ENCODE measurements around the gene WRNIP1. TPM values are rescaled to one million over a fixed set of nuclear protein-coding genes. Genes with fewer than 3 reads are reported as not detected.

Gene WRNIP1
- total RNA-seq, 1 donor from 2014 or later = 58.4 TPM

DNA sequence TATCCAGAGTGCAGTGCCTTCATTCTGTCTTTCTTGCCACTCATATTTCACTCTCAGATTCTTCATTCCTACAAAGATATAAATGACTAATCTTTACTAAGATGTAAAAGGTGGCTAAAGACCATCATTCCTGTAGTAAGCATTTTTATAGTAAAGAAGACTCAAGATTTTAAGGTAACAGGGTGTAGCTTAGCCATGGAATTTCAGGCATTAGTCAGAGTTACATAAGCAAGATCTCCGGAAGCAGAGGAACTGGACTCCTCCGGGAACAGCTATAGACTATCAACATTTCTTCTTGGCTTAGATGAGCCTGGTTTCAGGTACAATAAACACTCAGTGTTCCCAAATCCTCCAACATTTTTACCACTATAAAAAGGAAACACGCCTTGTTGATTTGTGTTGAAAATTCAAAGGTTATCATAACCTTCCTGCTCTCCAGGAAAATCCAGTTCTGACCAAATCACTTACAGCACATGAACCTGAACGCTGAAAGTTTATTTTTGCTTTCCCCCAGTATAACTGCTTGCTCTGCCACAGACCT lies 52.8 kb downstream of the WRNIP1 start:
- Histone ChIP-seq H3K27me3 (ENCODE audit: control insufficient read depth, insufficient read depth, low read length) (no peaks in the 10 kb centered on the region), H3K4me3 (ENCODE audit: low read depth, low read length) (no peak overlapping the region), H3K36me3 (ENCODE audit: control insufficient read depth, insufficient read depth, low read length) (no peaks in the 10 kb centered on the region)
- DNase-seq (ENCODE audit: low read depth) (peak; percentile 91), FAIRE-seq (no peak)
- TF ChIP-seq, protein P1, sequence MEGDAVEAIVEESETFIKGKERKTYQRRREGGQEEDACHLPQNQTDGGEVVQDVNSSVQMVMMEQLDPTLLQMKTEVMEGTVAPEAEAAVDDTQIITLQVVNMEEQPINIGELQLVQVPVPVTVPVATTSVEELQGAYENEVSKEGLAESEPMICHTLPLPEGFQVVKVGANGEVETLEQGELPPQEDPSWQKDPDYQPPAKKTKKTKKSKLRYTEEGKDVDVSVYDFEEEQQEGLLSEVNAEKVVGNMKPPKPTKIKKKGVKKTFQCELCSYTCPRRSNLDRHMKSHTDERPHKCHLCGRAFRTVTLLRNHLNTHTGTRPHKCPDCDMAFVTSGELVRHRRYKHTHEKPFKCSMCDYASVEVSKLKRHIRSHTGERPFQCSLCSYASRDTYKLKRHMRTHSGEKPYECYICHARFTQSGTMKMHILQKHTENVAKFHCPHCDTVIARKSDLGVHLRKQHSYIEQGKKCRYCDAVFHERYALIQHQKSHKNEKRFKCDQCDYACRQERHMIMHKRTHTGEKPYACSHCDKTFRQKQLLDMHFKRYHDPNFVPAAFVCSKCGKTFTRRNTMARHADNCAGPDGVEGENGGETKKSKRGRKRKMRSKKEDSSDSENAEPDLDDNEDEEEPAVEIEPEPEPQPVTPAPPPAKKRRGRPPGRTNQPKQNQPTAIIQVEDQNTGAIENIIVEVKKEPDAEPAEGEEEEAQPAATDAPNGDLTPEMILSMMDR (IDR thresholded peaks at IDR 0.05; ENCODE audit: insufficient read depth, low read length, severe bottlenecking) = no peak

GRCh38 chr6:2818593-2818992 lies 53.4 kb downstream of the WRNIP1 start:
- DNase-seq (ENCODE audit: low read depth) (peak; percentile 85), FAIRE-seq (no peak)
- Histone ChIP-seq H3K4me3 (ENCODE audit: low read depth, low read length) (no peak overlapping the region), H3K36me3 (ENCODE audit: control insufficient read depth, insufficient read depth, low read length) (no peaks in the 10 kb centered on the region), H3K27me3 (ENCODE audit: control insufficient read depth, insufficient read depth, low read length) (no peaks in the 10 kb centered on the region)
- TF ChIP-seq, protein P1 (IDR thresholded peaks at IDR 0.05; ENCODE audit: insufficient read depth, low read length, severe bottlenecking) = no peak

DNA sequence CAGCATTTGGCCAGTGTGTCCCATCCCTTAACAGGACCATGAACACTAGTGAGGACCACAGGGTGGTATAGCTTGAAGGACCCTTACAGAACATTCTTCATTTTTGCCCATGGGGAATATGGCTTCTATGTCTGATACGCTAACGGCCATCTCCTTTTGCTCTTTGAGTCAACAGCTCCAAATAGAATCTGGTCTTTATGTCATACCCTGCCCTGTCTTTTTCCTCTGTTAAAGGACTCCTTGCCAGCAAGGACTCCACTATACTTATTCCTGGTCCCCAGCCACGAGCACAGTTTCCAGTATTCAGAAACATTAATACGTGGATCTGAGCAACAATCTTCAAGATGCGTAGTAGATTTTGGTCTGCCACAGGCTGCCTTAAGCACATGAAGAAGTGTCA lies 53.9 kb downstream of the WRNIP1 start:
- DNase-seq (ENCODE audit: low read depth) = no peak
- Histone ChIP-seq H3K4me3 (ENCODE audit: low read depth, low read length) (no peak overlapping the region), H3K27me3 (ENCODE audit: control insufficient read depth, insufficient read depth, low read length) (no peaks in the 10 kb centered on the region), H3K36me3 (ENCODE audit: control insufficient read depth, insufficient read depth, low read length) (no peaks in the 10 kb centered on the region)
- TF ChIP-seq, protein P1 (IDR thresholded peaks at IDR 0.05; ENCODE audit: insufficient read depth, low read length, severe bottlenecking) = no peak
- FAIRE-seq = no peak

- FAIRE-seq (no peak), DNase-seq (ENCODE audit: low read depth) (no peak)
- Histone ChIP-seq H3K27me3 (ENCODE audit: control insufficient read depth, insufficient read depth, low read length) (no peaks in the 10 kb centered on the region), H3K36me3 (ENCODE audit: control insufficient read depth, insufficient read depth, low read length) (no peaks in the 10 kb centered on the region), H3K4me3 (ENCODE audit: low read depth, low read length) (no peak overlapping the region)
- TF ChIP-seq, protein P1 (IDR thresholded peaks at IDR 0.05; ENCODE audit: insufficient read depth, low read length, severe bottlenecking) = no peak
Observed at GRCh38 chr6:2819978-2820377, 54.8 kb downstream of the WRNIP1 start.

GRCh38 chr6:2820415-2820814 lies 55.2 kb downstream of the WRNIP1 start:
- TF ChIP-seq, protein P1 (IDR thresholded peaks at IDR 0.05; ENCODE audit: insufficient read depth, low read length, severe bottlenecking) = no peak
- FAIRE-seq (no peak), DNase-seq (ENCODE audit: low read depth) (peak; percentile 46)
- Histone ChIP-seq H3K4me3 (ENCODE audit: low read depth, low read length) (no peak overlapping the region), H3K36me3 (ENCODE audit: control insufficient read depth, insufficient read depth, low read length) (no peaks in the 10 kb centered on the region), H3K27me3 (ENCODE audit: control insufficient read depth, insufficient read depth, low read length) (no peaks in the 10 kb centered on the region)

GRCh38 chr6:2821554-2821953 lies 56.4 kb downstream of the WRNIP1 start:
- FAIRE-seq (no peak), DNase-seq (ENCODE audit: low read depth) (no peak)
- Histone ChIP-seq H3K27me3 (ENCODE audit: control insufficient read depth, insufficient read depth, low read length) (no peaks in the 10 kb centered on the region), H3K36me3 (ENCODE audit: control insufficient read depth, insufficient read depth, low read length) (no peaks in the 10 kb centered on the region), H3K4me3 (ENCODE audit: low read depth, low read length) (no peak overlapping the region)
- TF ChIP-seq, protein P1 (IDR thresholded peaks at IDR 0.05; ENCODE audit: insufficient read depth, low read length, severe bottlenecking) = no peak
